Upper lobe of right lung (tissue), 1 donor: ENCODE measurements around the gene MRPS12. TPM values are rescaled to one million over a fixed set of nuclear protein-coding genes. Genes with fewer than 3 reads are reported as not detected.

ENCODE experiments used
- ATAC-seq: fragments of 200-7000 bp; cut with Tn5 transposase; one replicate; pipeline ENCODE4 v1.9.1; 2020; ENCODE audit warnings: mild to moderate bottlenecking, moderate library complexity
- DNase-seq: peaks from one replicate; pipeline ENCODE4 v3.0.0-alpha.2; 2020
- H3K27ac ChIP-seq: fragments of 200-600 bp; one replicate; pipeline ENCODE4 v1.8.0; 2022
- H3K27me3 ChIP-seq: fragments of 200-600 bp; one replicate; pipeline ENCODE4 v1.8.0; 2022; ENCODE audit warnings: mild to moderate bottlenecking
- H3K36me3 ChIP-seq: fragments of 200-600 bp; one replicate; pipeline ENCODE4 v1.8.0; 2022
- H3K4me1 ChIP-seq: fragments of 200-600 bp; one replicate; pipeline ENCODE4 v1.8.0; 2022
- H3K4me3 ChIP-seq: fragments of 200-600 bp; one replicate; pipeline ENCODE4 v1.8.0; 2022; ENCODE audit warnings: mild to moderate bottlenecking
- H3K9me3 ChIP-seq: fragments of 200-600 bp; one replicate; pipeline ENCODE4 v1.8.0; 2022
- CTCF ChIP-seq: fragments of 200-600 bp; IDR thresholded peaks from one replicate; pipeline ENCODE4 v1.8.0; 2022; ENCODE audit warnings: antibody characterized with exemption
- intact Hi-C: fragments of 100-400 bp; cut with DNase I; formaldehyde crosslinking; loops from one replicate; pipeline ENCODE4 v1.11.0; 2022
- total RNA-seq: library from RNA; stranded (reverse); fragmentation: NEBNext Ultra II Directional; extraction: Animal tissue kit (Norgen Biotek cat#: 25700); gene quantifications from one replicate; pipeline ENCODE4 v1.2.1, GENCODE V29; 2021
- donor health status: DM: no; HTN: yes; CAD: no; lungs with severe emphysema.

Gene MRPS12
- total RNA-seq, 1 donor from 2014 or later = 28.8 TPM

GRCh38 chr19:38912600-38913514 lies 17.9 kb upstream of the MRPS12 start:
- H3K27ac ChIP-seq = no peak overlapping the region
- no peaks in the 10 kb centered on the region for H3K4me1 ChIP-seq
- no peaks in the 10 kb centered on the region for H3K27me3 ChIP-seq
- no peak for DNase-seq
- peaks cover 3% of the 10 kb centered on the region for H3K36me3 ChIP-seq
- no peaks in the 10 kb centered on the region for H3K9me3 ChIP-seq
- no peak overlapping the region for H3K4me3 ChIP-seq
- peak; percentile 70 for ATAC-seq
- intact Hi-C loops = no loop called here
- TF ChIP-seq CTCF = no peak

DNA sequence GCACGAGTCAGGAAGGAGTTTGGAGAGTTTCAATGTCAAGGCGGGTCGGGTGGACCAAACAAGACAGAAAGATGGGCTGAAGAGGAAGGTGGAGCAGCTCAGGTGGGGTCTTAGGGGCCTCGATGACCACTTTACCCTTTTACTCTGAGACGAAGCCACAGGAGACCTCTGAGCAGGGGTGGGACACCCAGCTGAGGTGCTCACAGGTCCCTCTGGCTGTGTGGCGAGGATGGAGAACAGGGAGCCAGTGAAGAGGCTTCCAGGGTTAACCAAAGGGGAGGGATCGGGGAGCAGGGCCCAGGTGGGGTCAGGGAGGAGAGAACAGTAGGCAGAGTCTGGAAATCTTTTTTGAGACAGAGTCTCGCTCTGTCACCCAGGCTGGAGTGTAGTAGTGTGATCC lies 16.8 kb upstream of the MRPS12 start:
- intact Hi-C loops = no loop called here
- ATAC-seq (no peak), DNase-seq (no peak)
- Histone ChIP-seq H3K27me3 (no peaks in the 10 kb centered on the region), H3K9me3 (no peaks in the 10 kb centered on the region), H3K4me1 (no peaks in the 10 kb centered on the region), H3K36me3 (no peaks in the 10 kb centered on the region), H3K4me3 (no peak overlapping the region), H3K27ac (no peak overlapping the region)
- no peak for TF ChIP-seq CTCF

DNA sequence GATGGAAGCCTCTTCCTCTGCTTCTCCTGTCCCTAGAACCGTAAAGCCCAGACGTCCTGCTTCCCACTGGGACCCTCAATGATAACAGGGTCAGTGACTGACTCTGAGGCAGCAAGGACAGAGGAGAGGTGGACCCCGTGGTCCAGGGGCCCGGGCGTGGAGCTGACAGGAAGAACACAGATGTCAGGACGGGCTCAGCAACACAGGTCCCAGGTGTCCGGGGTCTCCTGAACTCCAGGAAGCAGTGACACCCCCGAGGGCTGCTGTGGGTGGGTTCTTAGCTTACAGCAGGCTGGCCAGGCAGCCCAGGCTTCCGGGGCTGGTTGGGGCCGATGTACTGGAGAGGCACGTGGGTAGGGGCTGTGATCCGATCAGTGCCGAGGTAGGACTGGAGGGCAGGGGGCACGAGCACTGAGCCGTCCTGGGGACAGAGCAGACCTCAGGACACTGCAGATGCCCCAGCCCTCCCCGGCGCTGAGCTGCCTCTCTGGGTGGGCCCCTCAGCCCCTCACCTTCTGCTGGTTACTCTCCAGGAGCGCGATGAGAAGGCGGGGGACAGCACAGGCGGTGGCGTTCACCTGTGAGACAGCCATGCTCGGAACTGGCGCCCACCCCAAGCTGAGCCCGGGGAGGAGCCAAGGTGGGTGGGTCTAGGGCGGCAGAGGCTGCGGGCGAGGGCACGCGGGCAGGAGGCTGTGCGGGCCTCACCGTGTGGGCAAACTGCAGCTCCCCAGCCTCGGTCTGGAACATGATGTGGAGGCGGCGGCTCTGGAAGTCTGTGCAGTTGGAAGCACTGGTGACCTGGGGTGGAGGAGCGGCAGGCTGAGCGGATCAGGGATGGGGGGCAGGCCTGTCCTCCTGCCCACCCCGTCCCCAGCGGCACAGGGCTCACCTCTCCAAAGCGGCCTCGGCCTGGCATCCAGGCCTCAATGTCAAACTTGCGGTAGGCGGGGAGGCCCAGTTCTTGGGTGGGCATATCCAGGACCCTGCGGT lies 15.1 kb upstream of the MRPS12 start:
- DNase-seq = no peak
- no peak overlapping the region for H3K27ac ChIP-seq
- intact Hi-C loops = no loop called here
- no peaks in the 10 kb centered on the region for H3K27me3 ChIP-seq
- no peaks in the 10 kb centered on the region for H3K4me1 ChIP-seq
- ATAC-seq = no peak
- no peak for TF ChIP-seq CTCF
- no peak overlapping the region for H3K4me3 ChIP-seq
- no peaks in the 10 kb centered on the region for H3K9me3 ChIP-seq
- no peaks in the 10 kb centered on the region for H3K36me3 ChIP-seq

- no peak overlapping the region for H3K4me3 ChIP-seq
- TF ChIP-seq CTCF = no peak
- H3K4me1 ChIP-seq = no peaks in the 10 kb centered on the region
- H3K27ac ChIP-seq = no peak overlapping the region
- H3K9me3 ChIP-seq = no peaks in the 10 kb centered on the region
- DNase-seq (no peak), ATAC-seq (no peak)
- no peaks in the 10 kb centered on the region for H3K27me3 ChIP-seq
- peaks cover 6% of the 10 kb centered on the region for H3K36me3 ChIP-seq
- intact Hi-C loops = no loop called here
These were observed 13.2 kb upstream of the MRPS12 start for GRCh38 chr19:38917516-38917915.

- H3K9me3 ChIP-seq = no peaks in the 10 kb centered on the region
- no peaks in the 10 kb centered on the region for H3K4me1 ChIP-seq
- ATAC-seq = no peak
- H3K4me3 ChIP-seq = no peak overlapping the region
- DNase-seq = no peak
- intact Hi-C loops = no loop called here
- no peak for TF ChIP-seq CTCF
- H3K27me3 ChIP-seq = no peaks in the 10 kb centered on the region
- no peak overlapping the region for H3K27ac ChIP-seq
- peaks cover 6% of the 10 kb centered on the region for H3K36me3 ChIP-seq
These were observed 12.7 kb upstream of the MRPS12 start for GRCh38 chr19:38917921-38918491.
